Stimulated activated naive CD8-positive, alpha-beta T cell treated with anti-CD3 and anti-CD28 coated beads, Interleukin-15, Interleukin-2, amounts not matched to agents 100 ng/mL and 50 ng/mL, for 24 hours (primary cell): Measurements from ENCODE around the gene ERBIN.
A peak's percentile ranks its signal among the peaks of the same experiment; 100 is the strongest.
"Not testable (repeated sequence)": the region's sequence is repeated elsewhere in the genome, so short reads cannot be mapped to it uniquely, and the experiment has no call there.

ENCODE experiments used
- H3K27ac Mint-ChIP-seq: one replicate; pipeline ENCODE4 v1.8.0; 2021; ENCODE audit warnings: mild to moderate bottlenecking, mixed read lengths
- H3K27me3 Mint-ChIP-seq: one replicate; pipeline ENCODE4 v1.8.0; 2021; ENCODE audit warnings: mixed read lengths
- H3K36me3 Mint-ChIP-seq: one replicate; pipeline ENCODE4 v1.8.0; 2021; ENCODE audit warnings: low read depth, mixed read lengths
- H3K4me1 Mint-ChIP-seq: one replicate; pipeline ENCODE4 v1.8.0; 2021; ENCODE audit warnings: low read depth, mixed read lengths
- H3K4me3 Mint-ChIP-seq: one replicate; pipeline ENCODE4 v1.8.0; 2021; ENCODE audit warnings: mild to moderate bottlenecking, mixed read lengths
- H3K9me3 Mint-ChIP-seq: one replicate; pipeline ENCODE4 v1.8.0; 2021; ENCODE audit warnings: mixed read lengths

The ERBIN gene

DNA sequence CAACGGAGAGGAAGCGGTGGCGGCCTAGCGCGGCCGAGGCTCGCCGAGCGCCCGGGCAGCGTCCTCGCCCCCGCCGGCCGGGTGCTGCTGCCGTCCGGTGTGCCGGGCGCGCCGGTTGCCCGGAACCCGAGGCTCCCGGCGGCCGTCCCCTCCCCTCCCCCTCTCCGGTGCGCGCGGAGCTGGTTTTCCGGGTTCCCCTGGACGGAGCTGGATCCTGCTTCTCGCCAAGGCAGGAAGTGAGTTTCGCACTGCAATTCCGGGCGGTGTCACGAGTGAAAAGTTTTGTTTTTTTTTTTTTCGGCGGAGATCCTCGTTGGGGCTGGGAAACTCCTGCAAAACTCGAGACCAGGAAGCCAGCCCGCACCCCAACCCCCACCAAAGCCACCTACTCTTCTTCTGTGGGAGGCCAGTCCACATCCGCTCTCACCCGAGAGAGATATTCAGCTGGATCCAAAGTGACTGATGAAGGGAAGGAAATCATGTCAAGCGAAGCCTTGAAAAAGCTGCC lies at the start of gene ERBIN:
Gene ERBIN, plus strand, starts transcription at position 300 of the 508 bp plus-strand sequence. CDS start 66,144 bp downstream, outside the sequence.
- Mint-ChIP-seq H3K4me3 (peak within 1 kb of the TSS; percentile 91), H3K27ac (peak within 1 kb of the TSS; percentile 95), H3K27me3 (no peaks in the 10 kb centered on the region), H3K9me3 (no peaks in the 10 kb centered on the region), H3K4me1 (peaks cover 45% of the 10 kb centered on the region), H3K36me3 (peaks cover 10% of the 10 kb centered on the region)

- Mint-ChIP-seq H3K9me3 (peaks cover 11% of the 10 kb centered on the region), H3K4me3 (no peak overlapping the region), H3K27ac (no peak overlapping the region), H3K27me3 (no peaks in the 10 kb centered on the region), H3K4me1 (no peaks in the 10 kb centered on the region), H3K36me3 (no peaks in the 10 kb centered on the region)
Measured at GRCh38 chr5:65876970-65877369, 49.4 kb upstream of the ERBIN start.

- not testable (repeated sequence) for H3K9me3 Mint-ChIP-seq, H3K36me3 Mint-ChIP-seq, H3K27me3 Mint-ChIP-seq, H3K4me3 Mint-ChIP-seq, H3K27ac Mint-ChIP-seq, H3K4me1 Mint-ChIP-seq
Measured at GRCh38 chr5:65879668-65880256, 46.6 kb upstream of the ERBIN start.

- no peak overlapping the region for H3K27ac Mint-ChIP-seq
- H3K4me1 Mint-ChIP-seq, result no peaks in the 10 kb centered on the region
- no peaks in the 10 kb centered on the region for H3K27me3 Mint-ChIP-seq
- no peak overlapping the region for H3K4me3 Mint-ChIP-seq
- peaks cover 7% of the 10 kb centered on the region for H3K9me3 Mint-ChIP-seq
- no peaks in the 10 kb centered on the region for H3K36me3 Mint-ChIP-seq
Measured at GRCh38 chr5:65880496-65881072, 45.8 kb upstream of the ERBIN start.

DNA sequence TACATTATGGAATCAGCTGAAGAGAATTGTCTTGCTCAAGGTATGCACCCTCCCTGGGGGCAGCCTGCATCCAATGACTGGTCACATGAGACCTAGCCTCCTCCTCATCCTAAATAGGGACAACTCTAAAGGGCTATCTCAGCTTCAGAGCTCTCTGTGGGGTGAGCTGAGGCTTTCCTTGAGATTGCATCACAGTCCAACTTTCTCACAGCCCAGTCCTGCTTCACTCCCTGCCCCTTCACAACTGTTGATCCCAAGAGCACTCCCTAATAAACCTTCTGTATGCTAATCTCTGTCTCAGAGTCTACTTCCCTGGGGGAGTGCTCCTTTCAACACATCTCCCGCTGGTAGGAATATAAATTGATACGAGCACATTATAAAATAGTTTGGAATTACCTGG lies 44.1 kb upstream of the ERBIN start:
- no peaks in the 10 kb centered on the region for H3K27me3 Mint-ChIP-seq
- H3K27ac Mint-ChIP-seq, result no peak overlapping the region
- H3K9me3 Mint-ChIP-seq, result peaks cover 4% of the 10 kb centered on the region
- H3K4me1 Mint-ChIP-seq, result no peaks in the 10 kb centered on the region
- H3K4me3 Mint-ChIP-seq, result no peak overlapping the region
- H3K36me3 Mint-ChIP-seq, result no peaks in the 10 kb centered on the region

DNA sequence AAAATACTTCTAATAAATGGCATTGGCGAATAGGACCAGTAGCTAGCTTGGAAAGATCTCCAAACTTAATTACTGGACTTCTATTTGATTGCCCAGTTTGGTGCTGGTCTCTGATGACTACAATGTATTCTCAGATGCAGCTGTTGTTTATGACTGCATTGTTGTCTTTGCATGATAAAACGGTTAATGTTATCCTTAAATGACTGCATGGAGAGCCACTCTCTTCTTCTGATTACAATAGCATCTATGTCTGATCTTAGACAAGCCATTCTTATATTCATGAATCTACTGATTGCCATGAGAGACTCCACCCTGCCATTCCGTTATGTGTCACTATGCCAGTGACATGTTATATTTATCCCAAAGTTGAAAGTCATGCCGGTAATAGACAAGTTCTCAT lies 42.9 kb upstream of the ERBIN start:
- Mint-ChIP-seq H3K9me3 (peaks cover 2% of the 10 kb centered on the region), H3K4me3 (no peak overlapping the region), H3K27ac (no peak overlapping the region), H3K27me3 (no peaks in the 10 kb centered on the region), H3K36me3 (no peaks in the 10 kb centered on the region), H3K4me1 (no peaks in the 10 kb centered on the region)

- Mint-ChIP-seq H3K36me3 (no peaks in the 10 kb centered on the region), H3K27ac (no peak overlapping the region)
Measured at GRCh38 chr5:65886387-65886786, 40.0 kb upstream of the ERBIN start.

DNA sequence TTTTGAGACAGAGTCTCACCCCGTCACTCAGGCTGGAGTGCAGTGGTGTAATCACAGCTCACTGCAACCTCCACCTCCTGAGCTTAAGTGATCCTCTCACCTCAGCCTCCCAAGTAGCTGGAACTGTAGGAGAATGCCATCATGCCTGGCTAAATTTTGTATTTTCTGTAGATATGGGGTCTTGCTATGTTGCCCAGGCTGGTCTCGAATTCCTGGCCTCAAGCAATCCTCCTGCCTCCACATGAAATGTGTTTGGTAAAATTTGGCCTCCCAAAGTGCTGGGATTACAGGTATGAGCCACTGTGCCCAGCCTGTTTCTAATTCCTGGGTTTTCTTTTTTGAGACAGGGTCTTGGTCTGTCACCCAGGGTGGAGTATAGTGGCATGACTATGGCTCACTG lies 34.4 kb upstream of the ERBIN start:
- H3K27ac Mint-ChIP-seq, H3K4me1 Mint-ChIP-seq, H3K36me3 Mint-ChIP-seq, H3K27me3 Mint-ChIP-seq, H3K4me3 Mint-ChIP-seq, H3K9me3 Mint-ChIP-seq: not testable (repeated sequence)

More at GRCh38 chr5:65886387-65886786, 40.0 kb upstream of the ERBIN start:
- H3K9me3 Mint-ChIP-seq, result no peaks in the 10 kb centered on the region
- no peaks in the 10 kb centered on the region for H3K27me3 Mint-ChIP-seq
- H3K4me1 Mint-ChIP-seq, result no peaks in the 10 kb centered on the region
- no peak overlapping the region for H3K4me3 Mint-ChIP-seq

DNA sequence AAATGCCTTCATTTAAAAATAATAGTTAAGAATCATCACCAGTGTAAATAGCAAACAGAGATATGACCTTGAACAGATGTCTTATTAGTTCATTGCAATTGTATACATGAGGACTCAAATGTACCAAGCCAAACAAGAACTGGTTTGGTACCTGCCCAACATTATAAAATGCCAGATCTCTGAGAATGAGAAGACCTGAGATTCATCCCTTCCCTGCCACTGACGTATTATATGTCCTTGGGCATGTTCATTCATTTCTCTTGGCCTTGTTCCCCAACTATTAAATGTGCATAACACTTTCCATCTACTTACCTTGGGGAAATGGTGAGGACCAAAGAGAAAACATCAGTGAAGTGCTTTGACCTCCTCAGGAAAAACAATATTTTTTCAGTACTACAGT lies 33.6 kb upstream of the ERBIN start:
- Mint-ChIP-seq H3K4me1 (no peaks in the 10 kb centered on the region), H3K9me3 (no peaks in the 10 kb centered on the region), H3K27ac (no peak overlapping the region), H3K36me3 (no peaks in the 10 kb centered on the region), H3K27me3 (no peaks in the 10 kb centered on the region), H3K4me3 (no peak overlapping the region)

DNA sequence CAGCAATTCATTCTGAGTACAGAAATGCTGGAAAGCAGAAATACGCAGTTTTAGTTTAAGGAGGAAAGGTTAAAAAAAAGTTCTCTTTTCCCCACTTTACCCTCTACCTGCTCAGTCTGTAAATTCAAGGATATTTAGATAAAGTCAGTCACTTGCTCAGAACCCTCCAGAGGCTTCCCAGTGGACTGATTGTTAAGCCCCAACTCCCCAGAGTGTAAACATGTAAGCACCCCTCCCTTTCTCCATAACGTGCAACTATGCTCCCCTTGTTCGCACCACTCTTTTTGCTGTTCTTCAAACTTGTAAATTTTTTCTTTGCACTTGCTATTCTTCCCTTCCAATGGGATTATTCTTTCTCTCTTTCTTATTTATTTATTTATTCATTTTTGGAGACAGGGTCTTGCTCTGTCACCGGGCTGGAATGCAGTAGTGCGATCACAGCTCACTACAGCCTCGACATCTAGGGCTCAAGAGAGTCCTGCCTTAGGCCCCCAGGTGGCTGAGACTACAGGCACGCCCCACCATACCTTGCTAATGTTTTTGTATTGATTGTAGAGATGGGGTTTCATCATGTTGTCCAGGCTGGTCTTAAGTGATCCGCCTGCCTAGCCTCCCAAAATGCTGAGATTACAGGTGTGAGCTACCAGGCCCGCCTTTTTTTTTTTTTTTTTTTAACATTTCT lies 32.5 kb upstream of the ERBIN start:
- Mint-ChIP-seq H3K4me3 (no peak overlapping the region), H3K27me3 (no peaks in the 10 kb centered on the region), H3K4me1 (no peaks in the 10 kb centered on the region), H3K36me3 (no peaks in the 10 kb centered on the region), H3K9me3 (no peaks in the 10 kb centered on the region), H3K27ac (no peak overlapping the region)

GRCh38 chr5:65895891-65896290 lies 30.5 kb upstream of the ERBIN start:
- H3K27me3 Mint-ChIP-seq, result no peaks in the 10 kb centered on the region
- no peaks in the 10 kb centered on the region for H3K36me3 Mint-ChIP-seq
- H3K27ac Mint-ChIP-seq, result no peak overlapping the region
- H3K4me3 Mint-ChIP-seq, result no peak overlapping the region
- no peaks in the 10 kb centered on the region for H3K9me3 Mint-ChIP-seq
- H3K4me1 Mint-ChIP-seq, result no peaks in the 10 kb centered on the region

DNA sequence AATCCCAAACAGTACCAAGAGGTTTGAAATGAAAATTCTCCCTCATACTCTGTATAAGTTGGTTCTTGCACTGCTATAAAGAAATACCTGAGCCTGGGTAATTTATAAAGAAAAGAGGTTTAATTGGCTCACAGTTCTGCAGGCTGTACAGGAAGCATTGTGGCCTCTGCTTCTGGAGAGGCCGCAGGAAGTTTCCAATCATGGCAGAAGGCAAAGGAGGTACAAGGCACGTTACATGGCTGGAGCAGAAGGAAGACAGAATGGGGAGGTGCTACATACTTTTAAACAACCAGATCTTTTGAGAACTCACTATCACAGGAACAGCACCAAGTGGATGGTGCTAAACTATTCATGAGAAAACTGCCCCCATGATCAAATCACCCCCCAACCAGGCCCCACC lies 25.6 kb upstream of the ERBIN start:
- no peak overlapping the region for H3K4me3 Mint-ChIP-seq
- no peaks in the 10 kb centered on the region for H3K27me3 Mint-ChIP-seq
- no peaks in the 10 kb centered on the region for H3K36me3 Mint-ChIP-seq
- no peak overlapping the region for H3K27ac Mint-ChIP-seq
- H3K4me1 Mint-ChIP-seq, result no peaks in the 10 kb centered on the region
- no peaks in the 10 kb centered on the region for H3K9me3 Mint-ChIP-seq

DNA sequence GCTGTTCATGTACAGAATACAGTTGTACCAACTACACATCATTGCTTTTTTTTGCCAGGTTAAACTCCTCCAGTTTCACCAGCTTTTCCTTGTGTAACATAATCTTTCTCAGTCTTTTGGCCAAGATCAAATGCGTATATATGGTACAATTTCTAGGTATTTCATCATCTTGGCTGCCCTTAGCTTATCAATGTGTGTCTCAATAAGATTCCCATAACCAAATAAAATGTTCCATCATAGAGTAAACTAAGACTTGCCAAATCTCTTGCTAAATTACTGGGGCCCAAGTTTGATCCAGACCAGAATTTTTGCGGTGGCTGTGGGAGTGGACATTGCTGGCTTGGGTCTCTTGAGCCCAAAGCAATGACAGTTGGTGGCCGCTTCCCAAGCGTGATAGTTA lies 24.3 kb upstream of the ERBIN start:
- Mint-ChIP-seq H3K27ac (no peak overlapping the region), H3K9me3 (no peaks in the 10 kb centered on the region), H3K36me3 (no peaks in the 10 kb centered on the region), H3K27me3 (no peaks in the 10 kb centered on the region), H3K4me1 (no peaks in the 10 kb centered on the region), H3K4me3 (no peak overlapping the region)

GRCh38 chr5:65903581-65903980 lies 22.8 kb upstream of the ERBIN start:
- Mint-ChIP-seq H3K27ac (no peak overlapping the region), H3K9me3 (no peaks in the 10 kb centered on the region), H3K36me3 (no peaks in the 10 kb centered on the region), H3K4me3 (no peak overlapping the region), H3K27me3 (no peaks in the 10 kb centered on the region), H3K4me1 (no peaks in the 10 kb centered on the region)

- H3K36me3 Mint-ChIP-seq, result no peaks in the 10 kb centered on the region
- no peaks in the 10 kb centered on the region for H3K9me3 Mint-ChIP-seq
- no peaks in the 10 kb centered on the region for H3K27me3 Mint-ChIP-seq
- H3K27ac Mint-ChIP-seq, result no peak overlapping the region
- no peak overlapping the region for H3K4me3 Mint-ChIP-seq
- H3K4me1 Mint-ChIP-seq, result no peaks in the 10 kb centered on the region
Measured at GRCh38 chr5:65906256-65906655, 20.1 kb upstream of the ERBIN start.
